SK-N-SH (cell line): ENCODE results near the gene MID1. TPM values are rescaled to one million over a fixed set of nuclear protein-coding genes. Genes with fewer than 3 reads are reported as not detected.

Source experiments
- CTCF ChIA-PET: fragments of 300-600, 350-600 bp; formaldehyde crosslinking; extraction: SDS; loops from one replicate; lab custom pipeline; 2021; lab: Yijun Ruan, JAX
- POLR2A ChIA-PET: fragments of 350-600 bp; sonication (Branson Sonifier 250); formaldehyde crosslinking; extraction: SDS; loops from one replicate; lab custom pipeline; 2020; ENCODE audit warnings: antibody characterized with exemption, inconsistent platforms; lab: Yijun Ruan, JAX
- DNase-seq: peaks from one replicate; pipeline ENCODE4 v3.0.0; 2012
- H2AFZ ChIP-seq: fragments of 200-600 bp; sonication (generic); 2 replicates; pipeline ENCODE4 v1.8.1; 2016; ENCODE audit warnings: antibody characterized with exemption, mild to moderate bottlenecking, low read depth
- H3F3A ChIP-seq: fragments of 200-600 bp; sonication (generic); replicated peaks from 2 replicates; pipeline ENCODE3; 2016; ENCODE audit warnings: antibody characterized with exemption, mild to moderate bottlenecking; ENCODE audit not compliant: insufficient read depth
- H3K27ac ChIP-seq, 2 experiments: fragments of 200-500 bp in 1 of 2; fragments of 200-600 bp in 1 of 2; sonication (Bioruptor generic) in 1 of 2; sonication (generic), shearing (Covaris generic) in 1 of 2; 2 replicates each; pipeline versions ENCODE4 v1.5.1 to v1.6.1; 2014 to 2016; ENCODE audit warnings: low read depth in 2 of 2, inconsistent platforms in 1 of 2, low read length in 1 of 2, mild to moderate bottlenecking in 1 of 2, mixed read lengths in 1 of 2
- H3K27me3 ChIP-seq: fragments of 200-600 bp; sonication (generic), shearing (Covaris generic); 2 replicates; pipeline ENCODE4 v1.6.1; 2016; ENCODE audit warnings: mixed run types; ENCODE audit not compliant: insufficient read depth
- H3K36me3 ChIP-seq, 2 experiments: fragments of 200-500 bp in 1 of 2; fragments of 200-600 bp in 1 of 2; sonication (Bioruptor generic) in 1 of 2; sonication (generic) in 1 of 2; replicated peaks in 1 of 2; 2 replicates each; pipeline versions ENCODE3 to v1.5.1; 2014 to 2016; ENCODE audit warnings: low read length in 1 of 2, mild to moderate bottlenecking in 1 of 2; ENCODE audit not compliant: insufficient read depth in 2 of 2, control insufficient read depth in 1 of 2
- H3K4me1 ChIP-seq, 2 experiments: fragments of 200-500 bp in 1 of 2; fragments of 200-600 bp in 1 of 2; sonication (Bioruptor generic) in 1 of 2; sonication (generic), shearing (Covaris generic) in 1 of 2; 2 replicates each; pipeline versions ENCODE4 v1.5.1 to v1.6.1; 2014 to 2016; ENCODE audit warnings: low read depth in 1 of 2, low read length in 1 of 2, mixed run types in 1 of 2; ENCODE audit not compliant: insufficient read depth in 2 of 2, control insufficient read depth in 1 of 2
- H3K4me2 ChIP-seq: fragments of 200-600 bp; sonication (generic), shearing (Covaris generic); 2 replicates; pipeline ENCODE4 v1.6.1; 2017; ENCODE audit warnings: mixed run types
- H3K4me3 ChIP-seq, 2 experiments: fragments of 200-500 bp in 1 of 2; fragments of 200-600 bp in 1 of 2; sonication (Bioruptor generic) in 1 of 2; sonication (generic), shearing (Covaris generic) in 1 of 2; 2 replicates each; pipeline versions ENCODE4 v1.5.1 to v1.8.1; 2014 to 2016; ENCODE audit warnings: low read depth in 2 of 2, inconsistent platforms in 1 of 2, low read length in 1 of 2, mild to moderate bottlenecking in 1 of 2, mixed read lengths in 1 of 2, moderate library complexity in 1 of 2
- H3K79me2 ChIP-seq: fragments of 200-600 bp; sonication (generic); 2 replicates; pipeline ENCODE4 v1.8.1; 2017; ENCODE audit warnings: mild to moderate bottlenecking; ENCODE audit not compliant: insufficient read depth
- H3K9ac ChIP-seq: fragments of 200-600 bp; sonication (generic); 2 replicates; pipeline ENCODE4 v1.6.1; 2017; ENCODE audit warnings: mixed run types
- H3K9me2 ChIP-seq: fragments of 200-600 bp; sonication (generic); 2 replicates; pipeline ENCODE4 v1.6.1; 2017; ENCODE audit warnings: mixed run types
- H3K9me3 ChIP-seq: fragments of 200-600 bp; sonication (generic); 2 replicates; pipeline ENCODE4 v1.6.1; 2017; ENCODE audit warnings: mixed run types, mild to moderate bottlenecking, moderate library complexity
- H4K20me1 ChIP-seq: fragments of 200-600 bp; sonication (generic); 2 replicates; pipeline ENCODE4 v1.6.1; 2017; ENCODE audit warnings: mild to moderate bottlenecking, mixed run types; ENCODE audit not compliant: insufficient read depth
- ELF1 ChIP-seq: IDR thresholded peaks from 2 replicates; pipeline ENCODE4 v1.4.0; 2012
- JUND ChIP-seq: IDR thresholded peaks from 2 replicates; pipeline ENCODE4 v1.4.0; 2012
- MEF2A ChIP-seq: IDR thresholded peaks from 2 replicates; pipeline ENCODE4 v1.4.0; 2012; ENCODE audit warnings: low read depth, borderline replicate concordance
- NRF1 ChIP-seq: IDR thresholded peaks from 2 replicates; pipeline ENCODE4 v1.6.1; 2012; ENCODE audit warnings: low read depth, mild to moderate bottlenecking, low read length
- RCOR1 ChIP-seq: fragments of 150-350 bp; IDR thresholded peaks from 2 replicates; pipeline ENCODE4 v1.6.1; 2017; ENCODE audit warnings: antibody characterized with exemption, low read length
- RXRA ChIP-seq: IDR thresholded peaks from 2 replicates; pipeline ENCODE4 v1.4.0; 2012; ENCODE audit warnings: low read depth, mild to moderate bottlenecking, borderline replicate concordance
- SIN3A ChIP-seq: IDR thresholded peaks from 2 replicates; pipeline ENCODE4 v1.6.1; 2012; ENCODE audit warnings: low read depth, mild to moderate bottlenecking, low read length, moderate library complexity, borderline replicate concordance
- TAF1 ChIP-seq: IDR thresholded peaks from 2 replicates; pipeline ENCODE4 v1.6.1; 2012; ENCODE audit warnings: low read depth, mild to moderate bottlenecking, low read length, moderate library complexity, borderline replicate concordance
- TCF12 ChIP-seq: IDR thresholded peaks from 2 replicates; pipeline ENCODE4 v1.4.0; 2012
- YY1 ChIP-seq: IDR thresholded peaks from 2 replicates; pipeline ENCODE4 v1.4.0; 2012; ENCODE audit warnings: low read depth, mild to moderate bottlenecking
- WGBS: methylation state at CpG from one replicate; pipeline ENCODE4 v1.1.6; 2017; ENCODE audit warnings: low lambda C conversion rate; 5-methylcytosine and 5-hydroxymethylcytosine counted together
- polyA plus RNA-seq, 3 experiments: library from polyadenylated mRNA; depleted of rRNA; stranded (reverse); fragments of >200 nt; gene quantifications; 2 replicates each; pipeline ENCODE4 v1.2.3, GENCODE V29; 2012
- TF ChIP-seq, protein P1 (sequence below): fragments of 200-600 bp; sonication (generic); IDR thresholded peaks from 2 replicates; pipeline ENCODE4 v1.6.1; 2017; ENCODE audit warnings: antibody characterized with exemption, mild to moderate bottlenecking, moderate library complexity
- TF ChIP-seq, protein P2 (sequence below): IDR thresholded peaks from 2 replicates; pipeline ENCODE4 v1.4.0; 2012; ENCODE audit warnings: low read depth, borderline replicate concordance
- TF ChIP-seq, protein P3 (sequence below): fragments of 150-350 bp; IDR thresholded peaks from 2 replicates; pipeline ENCODE4 v1.6.1; 2016; ENCODE audit warnings: mild to moderate bottlenecking, low read depth, low read length
- TF ChIP-seq, protein P4 (sequence below): fragments of 150-350 bp; IDR thresholded peaks from 2 replicates; pipeline ENCODE4 v1.6.1; 2017; ENCODE audit warnings: antibody characterized with exemption, low read length, low read depth, borderline replicate concordance

MID1 gene
- polyA plus RNA-seq, 1 of the 3 experiments (the other 2 are of a cell fraction) = 10.4 TPM

DNA sequence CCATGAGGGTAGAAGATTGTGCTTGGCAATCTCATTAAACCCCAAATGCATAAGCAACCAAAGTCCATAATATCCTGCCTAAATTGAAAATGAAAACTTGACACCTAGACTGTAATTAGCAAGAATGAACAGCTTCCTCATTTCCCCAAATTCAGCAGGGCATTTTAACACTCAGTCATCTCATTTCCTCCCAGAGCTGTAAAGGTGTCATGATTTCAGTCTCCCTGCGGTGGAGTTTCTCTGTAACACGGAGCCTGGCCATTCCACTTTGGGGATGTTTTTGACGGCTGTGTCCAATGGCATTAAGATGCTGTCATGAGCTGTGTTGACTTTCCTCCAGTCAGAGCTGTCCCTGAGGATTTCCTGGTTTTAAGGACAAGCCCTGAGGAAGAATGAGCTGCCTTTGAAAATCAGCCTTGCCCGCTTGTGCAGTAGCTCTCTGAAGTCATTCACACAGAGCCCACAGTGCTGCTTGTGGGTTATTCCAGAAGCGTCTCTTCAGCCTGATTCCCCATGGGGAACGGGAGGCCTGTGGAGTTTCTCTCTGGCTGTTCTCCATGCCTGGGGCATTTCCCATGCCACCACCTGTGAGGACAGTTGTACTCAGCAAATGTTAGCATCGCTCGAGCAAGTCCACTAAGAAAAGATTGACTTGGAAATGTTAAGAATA, 187.0 kb downstream of the MID1 start:
- no peaks in the 10 kb centered on the region for H3K9me2 ChIP-seq
- ChIA-PET POLR2A (no interaction called here), CTCF (no interaction called here)
- no peak for DNase-seq
- 51% methylated on average over 8 of the region's 8 CpGs for WGBS
- no peak overlapping the region for H3K27ac ChIP-seq
- no peak overlapping the region for H3K4me2 ChIP-seq
- H3K9ac ChIP-seq = no peak overlapping the region
- H3K79me2 ChIP-seq = no peaks in the 10 kb centered on the region
- no peaks in the 10 kb centered on the region for H3K36me3 ChIP-seq
- no peaks in the 10 kb centered on the region for H3K27me3 ChIP-seq
- H4K20me1 ChIP-seq = no peaks in the 10 kb centered on the region
- no peak overlapping the region for H2AFZ ChIP-seq
- no peaks in the 10 kb centered on the region for H3F3A ChIP-seq
- TF ChIP-seq, protein P1, sequence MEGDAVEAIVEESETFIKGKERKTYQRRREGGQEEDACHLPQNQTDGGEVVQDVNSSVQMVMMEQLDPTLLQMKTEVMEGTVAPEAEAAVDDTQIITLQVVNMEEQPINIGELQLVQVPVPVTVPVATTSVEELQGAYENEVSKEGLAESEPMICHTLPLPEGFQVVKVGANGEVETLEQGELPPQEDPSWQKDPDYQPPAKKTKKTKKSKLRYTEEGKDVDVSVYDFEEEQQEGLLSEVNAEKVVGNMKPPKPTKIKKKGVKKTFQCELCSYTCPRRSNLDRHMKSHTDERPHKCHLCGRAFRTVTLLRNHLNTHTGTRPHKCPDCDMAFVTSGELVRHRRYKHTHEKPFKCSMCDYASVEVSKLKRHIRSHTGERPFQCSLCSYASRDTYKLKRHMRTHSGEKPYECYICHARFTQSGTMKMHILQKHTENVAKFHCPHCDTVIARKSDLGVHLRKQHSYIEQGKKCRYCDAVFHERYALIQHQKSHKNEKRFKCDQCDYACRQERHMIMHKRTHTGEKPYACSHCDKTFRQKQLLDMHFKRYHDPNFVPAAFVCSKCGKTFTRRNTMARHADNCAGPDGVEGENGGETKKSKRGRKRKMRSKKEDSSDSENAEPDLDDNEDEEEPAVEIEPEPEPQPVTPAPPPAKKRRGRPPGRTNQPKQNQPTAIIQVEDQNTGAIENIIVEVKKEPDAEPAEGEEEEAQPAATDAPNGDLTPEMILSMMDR = no peak
- no peak for TF ChIP-seq RCOR1
- TF ChIP-seq TCF12 = no peak
- TF ChIP-seq SIN3A = no peak
- no peak for TF ChIP-seq TAF1
- TF ChIP-seq NRF1 = no peak
- TF ChIP-seq YY1 = no peak
- TF ChIP-seq, protein P2, sequence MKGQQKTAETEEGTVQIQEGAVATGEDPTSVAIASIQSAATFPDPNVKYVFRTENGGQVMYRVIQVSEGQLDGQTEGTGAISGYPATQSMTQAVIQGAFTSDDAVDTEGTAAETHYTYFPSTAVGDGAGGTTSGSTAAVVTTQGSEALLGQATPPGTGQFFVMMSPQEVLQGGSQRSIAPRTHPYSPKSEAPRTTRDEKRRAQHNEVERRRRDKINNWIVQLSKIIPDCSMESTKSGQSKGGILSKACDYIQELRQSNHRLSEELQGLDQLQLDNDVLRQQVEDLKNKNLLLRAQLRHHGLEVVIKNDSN = no peak
- TF ChIP-seq, protein P3, sequence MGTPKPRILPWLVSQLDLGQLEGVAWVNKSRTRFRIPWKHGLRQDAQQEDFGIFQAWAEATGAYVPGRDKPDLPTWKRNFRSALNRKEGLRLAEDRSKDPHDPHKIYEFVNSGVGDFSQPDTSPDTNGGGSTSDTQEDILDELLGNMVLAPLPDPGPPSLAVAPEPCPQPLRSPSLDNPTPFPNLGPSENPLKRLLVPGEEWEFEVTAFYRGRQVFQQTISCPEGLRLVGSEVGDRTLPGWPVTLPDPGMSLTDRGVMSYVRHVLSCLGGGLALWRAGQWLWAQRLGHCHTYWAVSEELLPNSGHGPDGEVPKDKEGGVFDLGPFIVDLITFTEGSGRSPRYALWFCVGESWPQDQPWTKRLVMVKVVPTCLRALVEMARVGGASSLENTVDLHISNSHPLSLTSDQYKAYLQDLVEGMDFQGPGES = no peak
- no peak for TF ChIP-seq RXRA
- TF ChIP-seq JUND = no peak
- TF ChIP-seq, protein P4, sequence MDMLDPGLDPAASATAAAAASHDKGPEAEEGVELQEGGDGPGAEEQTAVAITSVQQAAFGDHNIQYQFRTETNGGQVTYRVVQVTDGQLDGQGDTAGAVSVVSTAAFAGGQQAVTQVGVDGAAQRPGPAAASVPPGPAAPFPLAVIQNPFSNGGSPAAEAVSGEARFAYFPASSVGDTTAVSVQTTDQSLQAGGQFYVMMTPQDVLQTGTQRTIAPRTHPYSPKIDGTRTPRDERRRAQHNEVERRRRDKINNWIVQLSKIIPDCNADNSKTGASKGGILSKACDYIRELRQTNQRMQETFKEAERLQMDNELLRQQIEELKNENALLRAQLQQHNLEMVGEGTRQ = no peak
- no peak for TF ChIP-seq ELF1
- TF ChIP-seq MEF2A = no peak
- no peaks in the 10 kb centered on the region for H3K9me3 ChIP-seq
- H3K4me3 ChIP-seq = no peak overlapping the region
- no peaks in the 10 kb centered on the region for H3K4me1 ChIP-seq
